Epithelial cell of esophagus (primary cell): Measurements from ENCODE around the gene SCN5A.

ENCODE experiments used
- DNase-seq: peaks from one replicate; pipeline ENCODE4 v3.0.0; 2010; ENCODE audit warnings: low read depth
- H3K4me3 ChIP-seq: 2 replicates; pipeline ENCODE4 v1.5.1; 2011; ENCODE audit warnings: mild to moderate bottlenecking, low read length, control low read depth
- TF ChIP-seq, protein P1 (sequence below): IDR thresholded peaks from 2 replicates; pipeline ENCODE4 v1.5.1; 2011; ENCODE audit warnings: low read depth, mild to moderate bottlenecking, low read length, control low read depth, inconsistent platforms; ENCODE audit not compliant: insufficient read depth; ENCODE audit errors: missing control alignments

The SCN5A gene

DNA sequence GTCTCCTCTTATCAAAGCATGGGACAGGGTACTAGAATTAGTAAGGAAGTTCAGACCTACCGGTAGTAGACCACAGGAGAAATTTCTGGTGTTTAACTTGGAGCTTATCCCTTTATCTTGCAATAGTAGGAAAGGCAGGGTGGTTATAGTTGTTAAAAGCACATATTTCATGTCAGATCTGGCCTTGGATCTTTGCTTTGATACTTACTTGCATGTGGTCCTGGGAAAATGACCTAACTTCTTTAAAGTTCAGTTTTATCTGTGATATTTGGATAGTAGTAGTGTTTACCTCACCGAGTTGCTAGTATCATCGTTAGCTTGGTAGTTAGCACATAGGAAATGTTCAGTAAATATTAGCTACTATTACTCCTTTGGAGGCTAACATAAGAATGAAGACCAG is 137.9 kb downstream of the SCN5A start:
- H3K4me3 ChIP-seq, result no peak overlapping the region

DNA sequence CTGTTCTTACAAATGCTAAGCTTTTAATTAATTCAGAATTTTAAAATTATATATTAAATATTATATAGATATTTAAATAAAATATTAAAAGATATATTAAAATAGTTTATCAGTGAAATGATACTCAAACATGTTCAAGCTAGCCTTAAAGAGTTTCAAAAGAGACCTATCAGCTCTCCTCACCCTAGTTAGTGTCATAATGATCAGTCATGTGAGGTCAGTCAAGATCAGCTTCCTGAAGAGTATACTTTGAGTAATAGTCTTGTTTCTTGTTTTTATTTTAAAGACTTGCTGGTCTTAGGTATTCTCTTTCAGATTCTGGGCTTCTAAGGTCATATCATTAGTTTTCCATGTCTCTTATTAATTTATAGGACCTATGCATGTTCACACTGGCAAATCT is 138.9 kb downstream of the SCN5A start:
- TF ChIP-seq, protein P1, sequence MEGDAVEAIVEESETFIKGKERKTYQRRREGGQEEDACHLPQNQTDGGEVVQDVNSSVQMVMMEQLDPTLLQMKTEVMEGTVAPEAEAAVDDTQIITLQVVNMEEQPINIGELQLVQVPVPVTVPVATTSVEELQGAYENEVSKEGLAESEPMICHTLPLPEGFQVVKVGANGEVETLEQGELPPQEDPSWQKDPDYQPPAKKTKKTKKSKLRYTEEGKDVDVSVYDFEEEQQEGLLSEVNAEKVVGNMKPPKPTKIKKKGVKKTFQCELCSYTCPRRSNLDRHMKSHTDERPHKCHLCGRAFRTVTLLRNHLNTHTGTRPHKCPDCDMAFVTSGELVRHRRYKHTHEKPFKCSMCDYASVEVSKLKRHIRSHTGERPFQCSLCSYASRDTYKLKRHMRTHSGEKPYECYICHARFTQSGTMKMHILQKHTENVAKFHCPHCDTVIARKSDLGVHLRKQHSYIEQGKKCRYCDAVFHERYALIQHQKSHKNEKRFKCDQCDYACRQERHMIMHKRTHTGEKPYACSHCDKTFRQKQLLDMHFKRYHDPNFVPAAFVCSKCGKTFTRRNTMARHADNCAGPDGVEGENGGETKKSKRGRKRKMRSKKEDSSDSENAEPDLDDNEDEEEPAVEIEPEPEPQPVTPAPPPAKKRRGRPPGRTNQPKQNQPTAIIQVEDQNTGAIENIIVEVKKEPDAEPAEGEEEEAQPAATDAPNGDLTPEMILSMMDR, result no peak
- no peak overlapping the region for H3K4me3 ChIP-seq
- DNase-seq, result peak; percentile 60

More for the DNA sequence above, 137.9 kb downstream of the SCN5A start:
- DNase-seq, result no peak
- TF ChIP-seq, protein P1, result no peak

DNA sequence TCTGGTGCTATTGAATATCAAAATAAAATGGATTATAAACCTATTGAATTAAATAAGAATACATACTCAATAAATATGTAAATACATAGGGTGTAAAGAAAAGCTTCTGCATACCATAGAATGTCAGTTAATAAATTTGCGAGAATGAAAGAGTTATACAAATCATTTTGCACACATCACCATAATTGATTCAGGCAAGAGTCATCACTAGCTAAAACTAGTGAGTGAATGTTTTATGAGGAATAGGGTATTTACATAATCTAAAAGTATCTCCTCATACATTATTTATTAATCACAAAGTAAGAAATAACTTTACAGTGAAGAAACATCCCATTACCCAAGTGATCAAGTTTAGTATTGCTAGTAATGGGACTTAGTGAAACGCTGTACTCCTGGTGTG is 139.8 kb downstream of the SCN5A start:
- no peak for DNase-seq
- TF ChIP-seq, protein P1, result no peak
- no peak overlapping the region for H3K4me3 ChIP-seq

DNA sequence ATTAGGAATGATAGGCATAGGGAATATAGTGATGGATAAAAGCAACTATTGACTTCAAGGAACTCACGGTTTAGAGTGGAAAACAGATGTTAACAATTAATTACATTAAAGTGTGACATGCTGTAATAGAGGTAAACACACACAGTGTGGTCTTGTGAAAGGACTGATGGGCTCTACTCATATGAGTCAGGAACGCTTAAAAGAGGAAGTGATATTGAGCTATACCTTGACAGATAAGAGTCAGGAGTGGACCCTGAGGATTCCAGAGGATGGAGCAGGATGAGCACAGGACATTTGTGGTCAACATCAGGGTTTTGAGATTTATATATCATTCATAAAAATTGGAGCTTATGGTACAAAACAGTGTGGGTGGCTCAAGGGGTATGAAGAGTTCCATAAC is 142.4 kb downstream of the SCN5A start:
- H3K4me3 ChIP-seq, result no peak overlapping the region
- no peak for DNase-seq
- TF ChIP-seq, protein P1, result no peak

DNA sequence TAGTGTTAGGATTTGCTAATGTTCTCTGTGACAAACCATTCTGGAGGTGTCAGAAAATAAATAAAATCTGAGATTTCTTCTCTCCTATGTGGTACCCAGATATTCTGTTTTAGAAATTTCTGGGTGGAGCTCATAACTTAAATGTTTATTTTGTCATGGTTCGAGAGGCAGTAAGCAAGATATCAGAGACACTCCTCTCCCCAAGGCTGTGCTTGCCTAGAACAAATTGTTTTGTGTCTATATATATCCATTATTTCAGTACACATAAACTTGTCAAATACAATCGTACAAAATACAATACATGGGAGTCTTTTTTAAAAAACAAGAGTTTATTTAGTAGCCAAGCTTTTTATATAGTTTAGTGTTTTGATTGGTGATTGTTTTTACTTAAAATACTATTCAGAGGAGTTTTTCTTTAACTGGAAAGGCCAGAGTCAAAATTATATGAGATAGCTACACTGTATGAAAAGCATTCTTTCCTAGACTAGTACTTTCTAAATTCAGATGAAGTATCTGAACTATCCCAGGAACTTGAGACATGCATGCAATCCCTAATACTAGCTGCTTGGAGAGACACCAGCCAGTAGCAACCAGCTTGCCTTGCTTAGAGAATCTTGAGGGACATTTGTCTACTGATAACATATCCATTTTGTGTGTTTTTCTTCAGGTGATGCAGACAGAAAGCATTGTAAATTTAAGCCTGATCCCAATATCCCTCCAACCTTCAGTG is 148.6 kb downstream of the SCN5A start:
- no peak overlapping the region for H3K4me3 ChIP-seq
- TF ChIP-seq, protein P1, result no peak
- no peak for DNase-seq
